Nephron progenitor cell (in vitro differentiated cells): Measurements from ENCODE around the gene BCOR.

Experiments
- DNase-seq: peaks from one replicate; pipeline ENCODE4 v3.0.0; 2021
- H3K27ac Mint-ChIP-seq: 2 replicates; pipeline ENCODE4 v1.8.0; 2021; ENCODE audit warnings: mild to moderate bottlenecking, moderate library complexity, mixed read lengths
- H3K27me3 Mint-ChIP-seq: 2 replicates; pipeline ENCODE4 v1.8.0; 2021; ENCODE audit warnings: mild to moderate bottlenecking, low read depth, mixed read lengths; ENCODE audit not compliant: poor library complexity
- H3K36me3 Mint-ChIP-seq: 2 replicates; pipeline ENCODE4 v1.8.0; 2021; ENCODE audit warnings: low read depth, mixed read lengths
- H3K4me1 Mint-ChIP-seq: 2 replicates; pipeline ENCODE4 v1.8.0; 2021; ENCODE audit warnings: mixed read lengths
- H3K4me3 Mint-ChIP-seq: 2 replicates; pipeline ENCODE4 v1.8.0; 2021; ENCODE audit warnings: mild to moderate bottlenecking, moderate library complexity, mixed read lengths
- H3K9me3 Mint-ChIP-seq: 2 replicates; pipeline ENCODE4 v1.8.0; 2021; ENCODE audit warnings: mild to moderate bottlenecking, moderate library complexity, mixed read lengths
- TF ChIP-seq, protein P1 (sequence below): fragments of 200-600 bp; sonication (generic); IDR thresholded peaks from 2 replicates; pipeline ENCODE4 v1.5.0; 2021; ENCODE audit warnings: antibody characterized with exemption

The BCOR gene

DNA sequence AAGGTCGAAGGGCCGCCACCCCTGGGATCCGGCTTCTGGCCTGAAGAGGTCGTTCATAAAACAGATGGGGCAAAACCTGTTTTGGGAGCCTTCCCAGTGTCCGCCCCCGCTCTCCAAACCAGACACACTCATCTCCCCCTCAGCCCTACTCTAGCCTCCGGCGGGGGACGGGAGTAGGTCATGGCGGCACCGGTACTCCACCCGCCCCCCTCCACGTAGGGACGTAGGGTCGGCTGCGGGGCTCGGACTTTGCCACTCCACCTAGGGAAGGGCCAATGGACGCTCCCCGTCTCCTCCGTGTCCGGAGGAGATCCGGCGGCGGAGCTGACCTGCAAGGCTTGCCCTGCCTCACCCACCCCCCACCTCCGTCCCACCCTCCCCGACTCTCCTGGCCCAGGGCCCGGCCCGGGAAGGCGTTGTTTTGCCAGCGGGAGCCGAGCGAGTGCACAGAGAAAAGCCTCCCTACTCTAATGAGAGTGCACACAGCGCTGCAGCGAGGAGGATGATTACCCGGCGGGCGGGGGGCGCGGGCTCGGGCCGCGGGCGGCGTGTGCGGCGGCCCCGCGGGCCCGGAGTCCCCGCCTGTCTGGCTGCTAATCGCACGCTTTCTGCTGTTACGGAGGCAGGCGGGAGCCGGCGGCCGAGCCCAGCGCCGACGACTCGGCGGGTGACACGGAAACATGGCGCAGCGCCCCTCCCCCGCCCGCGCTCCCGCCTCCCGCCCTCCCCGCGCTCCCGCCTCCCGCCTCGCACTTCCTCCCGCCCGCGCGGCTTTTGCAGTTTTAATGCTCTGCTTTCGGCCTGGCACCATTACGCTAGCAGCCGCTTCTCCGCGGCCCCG lies 8.3 kb upstream of the BCOR start:
- Mint-ChIP-seq H3K9me3 (peaks cover 13% of the 10 kb centered on the region), H3K27ac (no peak overlapping the region), H3K4me3 (peak overlapping the region; percentile 77), H3K4me1 (peaks cover 41% of the 10 kb centered on the region), H3K36me3 (no peaks in the 10 kb centered on the region), H3K27me3 (peaks cover 20% of the 10 kb centered on the region)
- DNase-seq = peak; percentile 71
- TF ChIP-seq, protein P1, sequence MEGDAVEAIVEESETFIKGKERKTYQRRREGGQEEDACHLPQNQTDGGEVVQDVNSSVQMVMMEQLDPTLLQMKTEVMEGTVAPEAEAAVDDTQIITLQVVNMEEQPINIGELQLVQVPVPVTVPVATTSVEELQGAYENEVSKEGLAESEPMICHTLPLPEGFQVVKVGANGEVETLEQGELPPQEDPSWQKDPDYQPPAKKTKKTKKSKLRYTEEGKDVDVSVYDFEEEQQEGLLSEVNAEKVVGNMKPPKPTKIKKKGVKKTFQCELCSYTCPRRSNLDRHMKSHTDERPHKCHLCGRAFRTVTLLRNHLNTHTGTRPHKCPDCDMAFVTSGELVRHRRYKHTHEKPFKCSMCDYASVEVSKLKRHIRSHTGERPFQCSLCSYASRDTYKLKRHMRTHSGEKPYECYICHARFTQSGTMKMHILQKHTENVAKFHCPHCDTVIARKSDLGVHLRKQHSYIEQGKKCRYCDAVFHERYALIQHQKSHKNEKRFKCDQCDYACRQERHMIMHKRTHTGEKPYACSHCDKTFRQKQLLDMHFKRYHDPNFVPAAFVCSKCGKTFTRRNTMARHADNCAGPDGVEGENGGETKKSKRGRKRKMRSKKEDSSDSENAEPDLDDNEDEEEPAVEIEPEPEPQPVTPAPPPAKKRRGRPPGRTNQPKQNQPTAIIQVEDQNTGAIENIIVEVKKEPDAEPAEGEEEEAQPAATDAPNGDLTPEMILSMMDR = no peak

- Mint-ChIP-seq H3K9me3 (peaks cover 10% of the 10 kb centered on the region), H3K27me3 (peaks cover 19% of the 10 kb centered on the region), H3K4me3 (peak overlapping the region; percentile 74), H3K36me3 (no peaks in the 10 kb centered on the region), H3K4me1 (peaks cover 49% of the 10 kb centered on the region), H3K27ac (no peak overlapping the region)
- DNase-seq = no peak
- TF ChIP-seq, protein P1 = no peak
Measured at GRCh38 chrX:40104985-40105834, 7.5 kb upstream of the BCOR start.

GRCh38 chrX:40104630-40104984 lies 6.8 kb upstream of the BCOR start:
- Mint-ChIP-seq H3K27ac (no peak overlapping the region), H3K27me3 (peaks cover 19% of the 10 kb centered on the region), H3K36me3 (no peaks in the 10 kb centered on the region), H3K4me3 (peak overlapping the region; percentile 74), H3K4me1 (peaks cover 55% of the 10 kb centered on the region), H3K9me3 (peaks cover 15% of the 10 kb centered on the region)
- TF ChIP-seq, protein P1 = no peak
- DNase-seq = no peak

- DNase-seq = no peak
- no peaks in the 10 kb centered on the region for H3K36me3 Mint-ChIP-seq
- peaks cover 59% of the 10 kb centered on the region for H3K4me1 Mint-ChIP-seq
Measured at GRCh38 chrX:40103565-40104323, 6.0 kb upstream of the BCOR start.

More at GRCh38 chrX:40103565-40104323, 6.0 kb upstream of the BCOR start:
- peaks cover 19% of the 10 kb centered on the region for H3K27me3 Mint-ChIP-seq
- peaks cover 15% of the 10 kb centered on the region for H3K9me3 Mint-ChIP-seq
- H3K4me3 Mint-ChIP-seq = peak overlapping the region; percentile 74
- TF ChIP-seq, protein P1 = no peak
- H3K27ac Mint-ChIP-seq = no peak overlapping the region
